SK-N-SH (cell line): ENCODE measurements around the gene DYNC1H1. TPM values are rescaled to one million over a fixed set of nuclear protein-coding genes. Genes with fewer than 3 reads are reported as not detected.

Experiments used
- CTCF ChIA-PET: fragments of 300-600, 350-600 bp; formaldehyde crosslinking; extraction: SDS; loops from one replicate; lab custom pipeline; 2021; lab: Yijun Ruan, JAX
- POLR2A ChIA-PET: fragments of 350-600 bp; sonication (Branson Sonifier 250); formaldehyde crosslinking; extraction: SDS; loops from one replicate; lab custom pipeline; 2020; ENCODE audit warnings: antibody characterized with exemption, inconsistent platforms; lab: Yijun Ruan, JAX
- DNase-seq: peaks from one replicate; pipeline ENCODE4 v3.0.0; 2012
- H2AFZ ChIP-seq: fragments of 200-600 bp; sonication (generic); 2 replicates; pipeline ENCODE4 v1.8.1; 2016; ENCODE audit warnings: antibody characterized with exemption, mild to moderate bottlenecking, low read depth
- H3F3A ChIP-seq: fragments of 200-600 bp; sonication (generic); replicated peaks from 2 replicates; pipeline ENCODE3; 2016; ENCODE audit warnings: antibody characterized with exemption, mild to moderate bottlenecking; ENCODE audit not compliant: insufficient read depth
- H3K27ac ChIP-seq, 2 experiments: fragments of 200-500 bp in 1 of 2; fragments of 200-600 bp in 1 of 2; sonication (Bioruptor generic) in 1 of 2; sonication (generic), shearing (Covaris generic) in 1 of 2; 2 replicates each; pipeline versions ENCODE4 v1.5.1 to v1.6.1; 2014 to 2016; ENCODE audit warnings: low read depth in 2 of 2, inconsistent platforms in 1 of 2, low read length in 1 of 2, mild to moderate bottlenecking in 1 of 2, mixed read lengths in 1 of 2
- H3K27me3 ChIP-seq: fragments of 200-600 bp; sonication (generic), shearing (Covaris generic); 2 replicates; pipeline ENCODE4 v1.6.1; 2016; ENCODE audit warnings: mixed run types; ENCODE audit not compliant: insufficient read depth
- H3K36me3 ChIP-seq, 2 experiments: fragments of 200-500 bp in 1 of 2; fragments of 200-600 bp in 1 of 2; sonication (Bioruptor generic) in 1 of 2; sonication (generic) in 1 of 2; replicated peaks in 1 of 2; 2 replicates each; pipeline versions ENCODE3 to v1.5.1; 2014 to 2016; ENCODE audit warnings: low read length in 1 of 2, mild to moderate bottlenecking in 1 of 2; ENCODE audit not compliant: insufficient read depth in 2 of 2, control insufficient read depth in 1 of 2
- H3K4me1 ChIP-seq, 2 experiments: fragments of 200-500 bp in 1 of 2; fragments of 200-600 bp in 1 of 2; sonication (Bioruptor generic) in 1 of 2; sonication (generic), shearing (Covaris generic) in 1 of 2; 2 replicates each; pipeline versions ENCODE4 v1.5.1 to v1.6.1; 2014 to 2016; ENCODE audit warnings: low read depth in 1 of 2, low read length in 1 of 2, mixed run types in 1 of 2; ENCODE audit not compliant: insufficient read depth in 2 of 2, control insufficient read depth in 1 of 2
- H3K4me2 ChIP-seq: fragments of 200-600 bp; sonication (generic), shearing (Covaris generic); 2 replicates; pipeline ENCODE4 v1.6.1; 2017; ENCODE audit warnings: mixed run types
- H3K4me3 ChIP-seq, 2 experiments: fragments of 200-500 bp in 1 of 2; fragments of 200-600 bp in 1 of 2; sonication (Bioruptor generic) in 1 of 2; sonication (generic), shearing (Covaris generic) in 1 of 2; 2 replicates each; pipeline versions ENCODE4 v1.5.1 to v1.8.1; 2014 to 2016; ENCODE audit warnings: low read depth in 2 of 2, inconsistent platforms in 1 of 2, low read length in 1 of 2, mild to moderate bottlenecking in 1 of 2, mixed read lengths in 1 of 2, moderate library complexity in 1 of 2
- H3K79me2 ChIP-seq: fragments of 200-600 bp; sonication (generic); 2 replicates; pipeline ENCODE4 v1.8.1; 2017; ENCODE audit warnings: mild to moderate bottlenecking; ENCODE audit not compliant: insufficient read depth
- H3K9ac ChIP-seq: fragments of 200-600 bp; sonication (generic); 2 replicates; pipeline ENCODE4 v1.6.1; 2017; ENCODE audit warnings: mixed run types
- H3K9me2 ChIP-seq: fragments of 200-600 bp; sonication (generic); 2 replicates; pipeline ENCODE4 v1.6.1; 2017; ENCODE audit warnings: mixed run types
- H3K9me3 ChIP-seq: fragments of 200-600 bp; sonication (generic); 2 replicates; pipeline ENCODE4 v1.6.1; 2017; ENCODE audit warnings: mixed run types, mild to moderate bottlenecking, moderate library complexity
- H4K20me1 ChIP-seq: fragments of 200-600 bp; sonication (generic); 2 replicates; pipeline ENCODE4 v1.6.1; 2017; ENCODE audit warnings: mild to moderate bottlenecking, mixed run types; ENCODE audit not compliant: insufficient read depth
- CHD2 ChIP-seq: fragments of 150-350 bp; IDR thresholded peaks from 2 replicates; pipeline ENCODE4 v1.6.1; 2018; ENCODE audit warnings: low read length; ENCODE audit not compliant: partially characterized antibody
- ELF1 ChIP-seq: IDR thresholded peaks from 2 replicates; pipeline ENCODE4 v1.4.0; 2012
- EZH2phosphoT487 ChIP-seq: fragments of 200-600 bp; sonication (generic); IDR thresholded peaks from 2 replicates; pipeline ENCODE4 v1.6.1; 2017; ENCODE audit warnings: low read depth, mixed run types, mild to moderate bottlenecking, antibody characterized with exemption, moderate library complexity, borderline replicate concordance
- FOXM1 ChIP-seq: IDR thresholded peaks from 2 replicates; pipeline ENCODE4 v1.4.0; 2012; ENCODE audit warnings: low read depth, mild to moderate bottlenecking
- MEF2A ChIP-seq: IDR thresholded peaks from 2 replicates; pipeline ENCODE4 v1.4.0; 2012; ENCODE audit warnings: low read depth, borderline replicate concordance
- MXI1 ChIP-seq: IDR thresholded peaks from 2 replicates; pipeline ENCODE4 v1.6.1; 2012; ENCODE audit warnings: mild to moderate bottlenecking, low read depth, low read length, improper control_type of control experiment
- POLR2AphosphoS5 ChIP-seq: IDR thresholded peaks from 2 replicates; pipeline ENCODE4 v1.6.1; 2012; ENCODE audit warnings: low read depth, low read length
- RAD21 ChIP-seq: IDR thresholded peaks from 2 replicates; pipeline ENCODE4 v1.6.1; 2012; ENCODE audit warnings: mild to moderate bottlenecking, low read length
- RCOR1 ChIP-seq: fragments of 150-350 bp; IDR thresholded peaks from 2 replicates; pipeline ENCODE4 v1.6.1; 2017; ENCODE audit warnings: antibody characterized with exemption, low read length
- RFX5 ChIP-seq: IDR thresholded peaks from 2 replicates; pipeline ENCODE4 v1.6.1; 2012; ENCODE audit warnings: mild to moderate bottlenecking, improper control_type of control experiment, low read length
- RXRA ChIP-seq: IDR thresholded peaks from 2 replicates; pipeline ENCODE4 v1.4.0; 2012; ENCODE audit warnings: low read depth, mild to moderate bottlenecking, borderline replicate concordance
- SIN3A ChIP-seq: IDR thresholded peaks from 2 replicates; pipeline ENCODE4 v1.6.1; 2012; ENCODE audit warnings: low read depth, mild to moderate bottlenecking, low read length, moderate library complexity, borderline replicate concordance
- SMC3 ChIP-seq: IDR thresholded peaks from 2 replicates; pipeline ENCODE4 v1.6.1; 2012; ENCODE audit warnings: low read depth, low read length, improper control_type of control experiment
- YY1 ChIP-seq: IDR thresholded peaks from 2 replicates; pipeline ENCODE4 v1.4.0; 2012; ENCODE audit warnings: low read depth, mild to moderate bottlenecking
- WGBS: methylation state at CpG from one replicate; pipeline ENCODE4 v1.1.6; 2017; ENCODE audit warnings: low lambda C conversion rate; 5-methylcytosine and 5-hydroxymethylcytosine counted together
- polyA plus RNA-seq, 3 experiments: library from polyadenylated mRNA; depleted of rRNA; stranded (reverse); fragments of >200 nt; gene quantifications; 2 replicates each; pipeline ENCODE4 v1.2.3, GENCODE V29; 2012
- TF ChIP-seq, protein P1 (sequence below): IDR thresholded peaks from 2 replicates; pipeline ENCODE4; 2012
- TF ChIP-seq, protein P2 (sequence below): fragments of 200-600 bp; sonication (generic); IDR thresholded peaks from 2 replicates; pipeline ENCODE4 v1.6.1; 2017; ENCODE audit warnings: antibody characterized with exemption, mild to moderate bottlenecking, moderate library complexity
- TF ChIP-seq, protein P3 (sequence below): fragments of 150-350 bp; IDR thresholded peaks from 2 replicates; pipeline ENCODE4 v1.6.1; 2016; ENCODE audit warnings: mild to moderate bottlenecking, low read depth, low read length
- TF ChIP-seq, protein P4 (sequence below): IDR thresholded peaks from 2 replicates; pipeline ENCODE4 v1.4.0; 2012; ENCODE audit warnings: low read depth

DYNC1H1 gene
- polyA plus RNA-seq, 1 of the 3 experiments (the other 2 are of a cell fraction): 140 TPM

DNA sequence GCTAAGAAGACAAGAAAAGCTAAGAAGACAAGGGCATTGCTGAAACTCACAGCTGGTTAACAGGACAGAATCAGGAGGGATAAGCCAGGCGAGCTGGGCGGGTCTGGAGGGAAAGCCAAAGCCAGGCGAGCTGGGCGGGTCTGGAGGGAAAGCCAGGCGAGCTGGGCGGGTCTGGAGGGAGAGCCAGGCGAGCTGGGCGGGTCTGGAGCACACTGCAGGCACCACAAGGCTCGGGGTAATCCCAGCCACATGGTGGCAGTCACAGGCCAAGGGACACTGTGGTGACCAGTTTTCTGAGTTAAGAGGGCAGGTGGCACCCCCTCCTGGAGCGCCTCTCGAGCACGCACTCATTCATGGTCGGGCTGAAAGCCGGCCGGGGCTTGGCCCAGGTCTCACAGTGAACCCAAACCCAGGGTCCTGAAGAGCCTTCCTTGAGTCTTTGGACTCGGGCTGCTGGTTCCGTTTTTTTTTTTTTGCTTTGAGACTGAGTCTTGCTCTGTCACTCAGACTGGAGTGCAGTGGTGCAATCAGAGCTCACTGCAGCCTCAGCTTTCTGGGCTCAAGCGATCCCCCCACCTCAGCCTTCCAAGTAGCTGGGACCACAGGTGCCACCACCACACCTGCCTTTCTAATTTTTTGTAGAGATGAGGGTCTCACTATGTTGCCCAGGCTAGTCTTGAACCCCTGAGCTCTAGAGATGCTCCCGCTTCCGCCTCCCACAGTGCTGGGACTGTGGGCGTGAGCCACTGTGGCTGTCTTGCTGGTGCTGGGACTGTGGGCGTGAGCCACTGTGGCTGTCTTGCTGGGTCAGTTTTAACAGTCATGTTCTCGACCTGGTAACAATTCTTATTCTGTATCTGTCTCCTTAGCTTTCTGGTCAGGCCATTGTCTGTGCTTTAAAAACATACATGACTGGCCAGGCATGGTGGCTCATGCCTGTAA lies 82.2 kb downstream of the DYNC1H1 start:
- H3K9me2 ChIP-seq: no peaks in the 10 kb centered on the region
- H3F3A ChIP-seq: peaks cover 4% of the 10 kb centered on the region
- no peak overlapping the region for H2AFZ ChIP-seq
- no peaks in the 10 kb centered on the region for H3K27me3 ChIP-seq
- POLR2A ChIA-PET: no interaction called here
- no peaks in the 10 kb centered on the region for H3K9me3 ChIP-seq
- TF ChIP-seq RFX5: no peak
- TF ChIP-seq CHD2: peak; percentile 39
- TF ChIP-seq SIN3A: no peak
- TF ChIP-seq, protein P1, sequence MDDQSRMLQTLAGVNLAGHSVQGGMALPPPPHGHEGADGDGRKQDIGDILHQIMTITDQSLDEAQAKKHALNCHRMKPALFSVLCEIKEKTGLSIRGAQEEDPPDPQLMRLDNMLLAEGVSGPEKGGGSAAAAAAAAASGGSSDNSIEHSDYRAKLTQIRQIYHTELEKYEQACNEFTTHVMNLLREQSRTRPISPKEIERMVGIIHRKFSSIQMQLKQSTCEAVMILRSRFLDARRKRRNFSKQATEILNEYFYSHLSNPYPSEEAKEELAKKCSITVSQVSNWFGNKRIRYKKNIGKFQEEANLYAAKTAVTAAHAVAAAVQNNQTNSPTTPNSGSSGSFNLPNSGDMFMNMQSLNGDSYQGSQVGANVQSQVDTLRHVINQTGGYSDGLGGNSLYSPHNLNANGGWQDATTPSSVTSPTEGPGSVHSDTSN: no peak
- TF ChIP-seq FOXM1: no peak
- TF ChIP-seq, protein P2, sequence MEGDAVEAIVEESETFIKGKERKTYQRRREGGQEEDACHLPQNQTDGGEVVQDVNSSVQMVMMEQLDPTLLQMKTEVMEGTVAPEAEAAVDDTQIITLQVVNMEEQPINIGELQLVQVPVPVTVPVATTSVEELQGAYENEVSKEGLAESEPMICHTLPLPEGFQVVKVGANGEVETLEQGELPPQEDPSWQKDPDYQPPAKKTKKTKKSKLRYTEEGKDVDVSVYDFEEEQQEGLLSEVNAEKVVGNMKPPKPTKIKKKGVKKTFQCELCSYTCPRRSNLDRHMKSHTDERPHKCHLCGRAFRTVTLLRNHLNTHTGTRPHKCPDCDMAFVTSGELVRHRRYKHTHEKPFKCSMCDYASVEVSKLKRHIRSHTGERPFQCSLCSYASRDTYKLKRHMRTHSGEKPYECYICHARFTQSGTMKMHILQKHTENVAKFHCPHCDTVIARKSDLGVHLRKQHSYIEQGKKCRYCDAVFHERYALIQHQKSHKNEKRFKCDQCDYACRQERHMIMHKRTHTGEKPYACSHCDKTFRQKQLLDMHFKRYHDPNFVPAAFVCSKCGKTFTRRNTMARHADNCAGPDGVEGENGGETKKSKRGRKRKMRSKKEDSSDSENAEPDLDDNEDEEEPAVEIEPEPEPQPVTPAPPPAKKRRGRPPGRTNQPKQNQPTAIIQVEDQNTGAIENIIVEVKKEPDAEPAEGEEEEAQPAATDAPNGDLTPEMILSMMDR: peak; percentile 30
- TF ChIP-seq RCOR1: 0 out of 2 replicates have a peak, but pooled peaks have one; percentile 40
- TF ChIP-seq RAD21: peak; percentile 74
- no peak for TF ChIP-seq ELF1
- no peak for TF ChIP-seq YY1
- TF ChIP-seq MEF2A: no peak
- peak; percentile 79 for TF ChIP-seq MXI1
- no peak for TF ChIP-seq POLR2AphosphoS5
- TF ChIP-seq EZH2phosphoT487: no peak
- TF ChIP-seq, protein P3, sequence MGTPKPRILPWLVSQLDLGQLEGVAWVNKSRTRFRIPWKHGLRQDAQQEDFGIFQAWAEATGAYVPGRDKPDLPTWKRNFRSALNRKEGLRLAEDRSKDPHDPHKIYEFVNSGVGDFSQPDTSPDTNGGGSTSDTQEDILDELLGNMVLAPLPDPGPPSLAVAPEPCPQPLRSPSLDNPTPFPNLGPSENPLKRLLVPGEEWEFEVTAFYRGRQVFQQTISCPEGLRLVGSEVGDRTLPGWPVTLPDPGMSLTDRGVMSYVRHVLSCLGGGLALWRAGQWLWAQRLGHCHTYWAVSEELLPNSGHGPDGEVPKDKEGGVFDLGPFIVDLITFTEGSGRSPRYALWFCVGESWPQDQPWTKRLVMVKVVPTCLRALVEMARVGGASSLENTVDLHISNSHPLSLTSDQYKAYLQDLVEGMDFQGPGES: no peak
- peak; percentile 71 for TF ChIP-seq SMC3
- TF ChIP-seq, protein P4, sequence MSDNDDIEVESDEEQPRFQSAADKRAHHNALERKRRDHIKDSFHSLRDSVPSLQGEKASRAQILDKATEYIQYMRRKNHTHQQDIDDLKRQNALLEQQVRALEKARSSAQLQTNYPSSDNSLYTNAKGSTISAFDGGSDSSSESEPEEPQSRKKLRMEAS: no peak
- TF ChIP-seq RXRA: no peak
- no peaks in the 10 kb centered on the region for H3K4me1 ChIP-seq
- CTCF ChIA-PET: interaction anchor here (0.6 to 2.9 kb wide), 18 partner anchors 11 to 339 kb away, joined by 3 to 11 read pairs (median 3); partner anchors contain the start of gene HSP90AA1
- H3K9ac ChIP-seq: no peak overlapping the region
- no peak overlapping the region for H3K4me2 ChIP-seq
- no peaks in the 10 kb centered on the region for H4K20me1 ChIP-seq
- peak; percentile 85 for DNase-seq
- peaks cover 53 to 65% of the 10 kb centered on the region in 2 experiments for H3K36me3 ChIP-seq
- H3K27ac ChIP-seq: no peak overlapping the region
- 89% methylated on average over 20 of the region's 23 CpGs for WGBS
- H3K79me2 ChIP-seq: no peaks in the 10 kb centered on the region
- no peak overlapping the region for H3K4me3 ChIP-seq
